Islet precursor cell (in vitro differentiated cells): ENCODE data around the gene AKT1.

Source experiments
- DNase-seq: peaks from one replicate; pipeline ENCODE4 v3.0.0-alpha.2; 2018

Gene AKT1

DNA sequence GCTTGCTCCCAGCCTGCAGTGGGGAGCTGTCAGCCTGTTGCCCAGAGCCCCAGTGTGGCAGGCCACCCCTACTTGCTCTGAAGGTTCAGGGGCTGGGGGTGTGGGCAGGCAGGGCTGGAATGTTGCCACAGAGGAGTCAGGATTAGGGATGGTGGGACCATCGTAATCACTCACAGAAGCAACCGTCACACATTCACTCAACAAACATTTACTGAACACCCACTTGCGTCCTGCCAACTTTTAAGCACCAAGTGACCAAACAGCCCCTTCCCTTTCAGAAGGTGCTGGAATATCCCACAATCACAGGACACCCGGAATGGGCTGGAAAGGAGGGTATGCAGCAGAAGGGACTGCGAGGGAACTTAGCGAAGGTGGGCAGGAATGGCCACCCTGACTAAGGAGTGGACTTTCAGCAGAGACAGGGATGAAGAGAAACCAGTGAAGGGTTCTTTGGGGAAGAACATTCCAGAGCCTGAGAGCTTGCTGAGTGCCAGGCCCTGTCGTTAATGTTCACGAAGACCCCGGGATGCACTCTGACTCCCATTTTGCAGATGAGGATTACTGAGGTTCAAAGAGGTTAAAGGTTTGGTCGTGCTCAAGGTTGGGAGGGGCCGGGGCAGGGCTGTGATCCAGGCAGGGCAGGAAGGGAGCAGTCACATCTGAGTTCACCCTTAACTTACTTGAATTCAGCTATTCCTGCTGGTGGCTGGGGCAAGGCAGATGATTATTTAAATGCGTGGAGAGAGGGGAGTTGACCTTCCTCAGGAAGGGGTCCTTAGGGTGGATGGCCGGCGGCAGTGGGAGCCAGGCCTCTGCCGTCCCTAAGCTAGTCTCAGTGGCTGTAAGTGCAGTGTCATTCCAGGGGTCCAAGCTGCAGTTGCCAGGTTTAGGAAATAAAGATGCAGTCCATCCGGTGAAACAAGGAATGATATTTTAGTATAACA, 3.0 kb upstream of the AKT1 start:
- no peak for DNase-seq

DNA sequence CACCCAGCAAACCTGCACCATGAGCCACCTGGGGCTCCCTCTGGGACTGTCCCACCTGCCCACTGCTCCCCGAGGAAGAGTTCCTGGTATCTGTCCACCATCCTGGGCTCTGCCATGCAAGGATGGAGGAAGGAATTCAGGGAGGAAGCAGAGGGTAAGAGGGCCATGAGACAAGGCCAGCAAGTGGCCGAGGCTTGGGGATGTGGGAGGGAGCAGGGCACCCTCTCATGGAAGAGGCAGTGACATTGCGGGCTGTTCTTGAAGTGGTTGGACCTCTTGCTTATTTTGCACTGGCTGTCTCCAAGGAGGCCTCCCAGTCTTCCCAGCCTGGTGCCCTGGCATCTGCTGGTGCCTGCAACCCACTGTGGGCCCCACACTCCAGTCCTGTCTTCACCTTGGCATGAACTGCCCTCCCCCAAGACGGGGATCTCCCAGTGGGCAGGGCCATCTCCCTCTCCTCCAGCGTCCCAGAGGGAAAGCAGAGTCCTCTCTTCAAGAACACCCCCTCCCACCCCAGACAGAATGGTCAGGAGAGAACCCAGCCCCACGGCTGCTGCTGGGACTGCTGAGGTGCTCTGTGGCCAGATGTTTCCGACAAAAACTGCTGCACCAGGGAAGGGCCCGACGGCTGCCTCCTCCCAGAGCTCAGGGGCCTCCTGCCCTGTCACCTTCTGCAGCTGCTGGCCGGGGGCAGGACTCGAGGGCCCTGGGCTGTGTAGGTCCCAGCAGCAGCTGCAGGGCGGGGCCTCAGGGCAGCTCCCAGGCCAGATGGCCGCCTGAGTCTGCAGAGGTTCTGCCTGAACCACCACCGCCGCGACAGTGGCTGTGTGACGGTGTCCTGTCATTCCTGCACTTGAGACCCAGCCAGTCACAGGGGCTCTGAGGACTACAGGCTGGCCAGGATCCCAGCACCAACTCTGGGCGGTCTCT, 1.8 kb upstream of the AKT1 start:
- DNase-seq: peak; percentile 80

DNA sequence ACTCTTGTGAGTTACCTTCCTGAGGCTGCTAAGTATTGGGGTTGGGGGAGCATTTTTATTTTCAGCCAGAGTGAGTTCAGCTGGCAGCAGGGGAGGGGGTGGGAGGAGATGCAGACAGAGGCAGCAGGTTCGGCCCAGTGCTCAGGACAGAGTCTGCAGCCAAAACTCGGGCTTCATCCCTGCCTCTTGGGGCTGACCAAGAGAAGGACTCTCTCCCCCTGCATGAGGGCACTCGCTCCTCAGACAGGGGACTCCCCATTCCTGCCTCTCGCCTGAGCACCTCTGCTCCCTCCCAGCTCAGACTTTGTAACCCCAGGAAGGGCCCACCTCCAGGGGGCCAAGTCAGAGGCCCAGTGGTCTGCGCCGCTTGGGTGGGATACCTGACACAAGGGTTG, 1.1 kb upstream of the AKT1 start:
- DNase-seq: no peak

DNA sequence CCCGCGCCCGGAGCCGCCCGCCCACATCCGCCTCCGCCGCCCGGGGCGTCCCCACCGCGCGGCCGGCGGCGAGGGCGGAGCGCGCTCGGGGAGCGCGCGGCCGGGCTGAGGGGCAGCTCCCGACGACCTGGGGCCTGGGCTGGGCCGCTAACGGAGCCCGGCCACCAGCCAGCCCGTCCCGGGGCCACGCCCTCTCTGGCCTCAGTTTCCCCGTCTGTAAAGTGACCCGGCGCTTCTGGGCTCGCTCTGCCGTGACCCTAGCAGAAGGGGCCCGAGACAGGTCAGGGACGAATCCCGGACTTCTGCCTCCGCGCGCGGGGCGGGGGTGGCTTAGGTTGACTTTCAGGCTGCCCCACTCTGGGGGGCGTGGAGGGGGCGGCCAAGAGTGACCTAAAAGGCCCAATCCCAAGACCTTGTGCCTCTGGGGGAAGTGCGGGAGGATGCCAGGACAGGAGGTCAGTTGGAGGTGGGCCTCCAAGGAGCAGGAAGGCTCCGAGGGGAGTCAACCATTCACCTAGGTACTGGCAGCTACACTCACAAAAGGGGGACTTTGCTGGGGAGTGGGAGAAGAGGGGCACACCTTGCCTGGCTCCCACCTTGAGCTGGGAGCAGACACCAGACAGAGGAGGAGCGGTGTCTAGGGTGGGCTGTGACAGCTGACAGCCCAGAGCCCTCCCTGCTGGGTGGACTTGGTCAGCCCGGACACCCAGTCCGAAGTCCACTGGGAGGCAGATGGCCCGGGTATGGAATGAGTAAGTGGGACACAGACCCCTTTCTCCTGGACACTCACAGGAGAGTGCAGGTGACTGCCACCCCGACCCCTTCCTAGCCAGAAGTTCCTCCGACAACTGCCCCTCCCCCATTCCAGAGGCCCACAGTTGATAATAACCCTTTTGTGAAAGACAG, 486 bp upstream of the AKT1 start:
- DNase-seq: peak; percentile 62

DNA sequence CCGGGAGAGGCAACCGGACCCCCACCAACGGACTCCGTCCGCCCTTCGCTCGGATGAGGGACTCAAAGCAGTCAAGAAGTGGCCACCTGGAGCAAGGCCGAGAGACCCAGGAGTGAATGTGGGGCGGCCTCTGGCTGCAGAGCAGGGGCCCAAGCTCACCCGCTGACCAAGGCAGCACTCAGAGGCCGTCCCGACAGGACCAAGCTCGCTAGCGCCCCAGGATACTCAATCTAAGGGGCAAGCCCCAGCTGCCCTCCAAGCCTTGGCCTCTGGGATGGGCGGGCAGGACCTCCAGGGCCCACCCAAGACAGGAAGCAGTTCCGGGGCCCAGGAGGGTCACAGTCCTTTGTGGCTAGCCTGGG, 936 bp downstream of the AKT1 start:
- DNase-seq: peak; percentile 68

DNA sequence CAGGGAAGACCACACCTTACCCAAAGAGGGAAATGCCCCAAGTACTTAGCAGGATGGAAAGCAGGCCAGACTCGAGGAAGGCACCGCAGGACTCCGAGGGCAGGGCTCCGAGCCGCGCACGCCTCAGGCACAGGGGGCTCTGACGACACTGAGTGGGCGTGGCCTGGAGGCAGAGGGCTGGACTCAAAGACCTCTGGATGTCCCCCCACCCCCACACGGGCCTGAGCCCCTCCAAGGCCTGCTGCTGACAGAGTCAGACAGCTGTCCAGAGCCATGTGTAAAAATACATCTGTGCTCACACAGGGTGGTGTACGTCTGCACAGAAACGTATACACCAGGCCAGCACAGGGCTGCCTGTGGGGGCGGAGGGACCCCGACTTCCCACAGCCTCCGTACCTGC, 1.4 kb downstream of the AKT1 start:
- DNase-seq: peak; percentile 82

DNA sequence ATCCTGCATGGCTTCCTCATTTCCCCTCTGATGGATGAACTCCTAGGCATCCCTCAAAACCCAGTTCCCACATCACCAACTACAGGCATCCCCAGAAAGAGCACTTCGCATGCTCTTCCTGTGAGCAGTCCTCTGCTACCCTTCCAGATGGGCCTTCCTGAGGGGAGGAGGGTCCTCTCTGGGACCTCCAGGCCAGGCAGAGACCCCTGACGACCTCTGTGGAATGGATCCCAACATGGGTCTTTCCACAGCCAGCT, 1.9 kb downstream of the AKT1 start:
- DNase-seq: no peak

DNA sequence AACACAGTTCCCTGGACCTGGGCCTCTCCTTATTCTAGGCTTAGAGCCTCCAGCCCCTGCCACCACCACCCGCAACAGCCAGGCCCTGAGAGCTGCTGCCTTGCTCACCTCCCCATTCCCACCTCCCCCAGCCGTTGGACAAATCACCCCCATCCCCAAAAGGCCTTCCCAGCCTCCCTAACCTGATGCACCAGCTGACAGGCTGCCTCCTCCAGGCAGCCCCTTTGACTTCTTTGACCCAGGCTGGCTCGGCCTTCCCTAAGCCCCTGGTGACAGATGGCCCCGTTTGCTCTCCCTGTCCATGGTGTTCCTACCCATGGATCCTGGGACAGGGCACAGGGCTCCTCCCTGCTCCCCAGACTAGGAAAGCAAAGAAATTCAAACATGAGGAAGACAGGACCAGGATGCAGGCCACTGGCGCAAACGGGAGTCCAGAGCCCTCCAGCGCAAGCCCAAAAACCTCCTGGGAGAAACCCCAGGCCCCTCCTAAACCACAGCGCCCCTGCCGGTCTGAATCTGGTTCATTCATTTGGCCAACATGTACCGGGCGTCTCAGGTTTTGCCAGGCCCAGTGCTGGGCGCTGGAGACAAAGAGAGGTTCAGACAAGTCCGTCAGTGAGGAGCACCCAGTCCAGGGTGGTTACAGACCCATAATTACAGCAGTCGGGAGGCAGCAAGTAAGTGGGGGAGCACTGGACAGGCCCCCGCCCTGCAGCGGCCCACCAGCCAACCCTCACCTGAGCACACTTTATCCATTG, 2.4 kb downstream of the AKT1 start:
- DNase-seq: no peak

DNA sequence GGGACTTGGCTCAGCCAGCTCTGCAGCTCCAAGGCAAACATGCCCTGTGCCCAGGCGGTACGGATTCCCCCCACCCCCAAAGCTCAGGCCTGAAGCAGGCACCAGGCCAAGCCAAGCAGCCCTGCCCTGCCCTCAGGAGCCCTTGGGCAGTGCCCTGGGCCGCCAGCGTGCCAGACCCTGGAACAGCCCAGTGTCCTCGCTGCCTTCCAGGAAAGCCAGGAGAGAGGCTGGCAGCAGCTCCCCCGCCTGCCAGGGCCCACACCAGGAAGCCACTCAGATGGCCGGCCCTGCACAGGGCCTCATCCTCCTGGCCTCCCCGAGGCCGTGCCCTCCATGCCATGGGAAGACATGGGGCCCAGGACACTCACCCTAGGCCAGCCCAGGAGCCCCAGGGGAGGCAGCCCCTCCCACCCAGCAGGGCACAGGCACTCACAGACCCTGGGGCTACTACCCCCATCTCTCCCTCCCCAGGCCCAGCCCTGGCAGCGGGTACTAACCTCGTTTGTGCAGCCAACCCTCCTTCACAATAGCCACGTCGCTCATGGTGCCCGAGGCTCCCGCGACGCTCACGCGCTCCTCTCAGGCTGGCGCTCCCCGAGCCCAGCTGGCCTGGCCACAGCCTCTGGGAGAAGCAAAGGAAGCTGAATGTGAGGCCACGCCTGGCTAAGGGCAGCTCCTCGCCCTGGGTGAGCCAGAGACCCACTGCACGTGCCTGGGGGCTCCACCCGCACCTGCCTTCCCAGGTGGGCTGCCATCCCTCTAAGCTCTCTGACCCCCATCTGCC, 3.3 kb downstream of the AKT1 start:
- DNase-seq: no peak

DNA sequence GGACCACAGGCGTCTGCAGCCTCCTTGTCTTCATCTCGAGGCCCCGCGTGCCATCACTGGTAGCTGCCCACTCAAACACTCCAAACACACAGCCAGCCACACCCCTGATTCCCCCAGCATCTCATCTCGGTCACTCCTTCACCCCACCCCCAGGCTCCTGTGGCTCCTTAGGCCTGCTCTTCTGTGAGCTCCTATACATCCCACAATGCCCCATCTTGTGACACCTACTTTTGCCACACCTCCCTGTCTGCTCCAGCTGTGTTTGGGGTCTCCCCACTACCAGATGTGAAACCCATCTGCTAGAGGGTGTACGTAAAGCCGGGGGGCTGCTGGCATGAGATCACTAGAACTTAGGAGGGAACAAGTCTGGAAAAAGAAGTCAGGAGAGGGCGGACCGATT, 4.1 kb downstream of the AKT1 start:
- DNase-seq: no peak

DNA sequence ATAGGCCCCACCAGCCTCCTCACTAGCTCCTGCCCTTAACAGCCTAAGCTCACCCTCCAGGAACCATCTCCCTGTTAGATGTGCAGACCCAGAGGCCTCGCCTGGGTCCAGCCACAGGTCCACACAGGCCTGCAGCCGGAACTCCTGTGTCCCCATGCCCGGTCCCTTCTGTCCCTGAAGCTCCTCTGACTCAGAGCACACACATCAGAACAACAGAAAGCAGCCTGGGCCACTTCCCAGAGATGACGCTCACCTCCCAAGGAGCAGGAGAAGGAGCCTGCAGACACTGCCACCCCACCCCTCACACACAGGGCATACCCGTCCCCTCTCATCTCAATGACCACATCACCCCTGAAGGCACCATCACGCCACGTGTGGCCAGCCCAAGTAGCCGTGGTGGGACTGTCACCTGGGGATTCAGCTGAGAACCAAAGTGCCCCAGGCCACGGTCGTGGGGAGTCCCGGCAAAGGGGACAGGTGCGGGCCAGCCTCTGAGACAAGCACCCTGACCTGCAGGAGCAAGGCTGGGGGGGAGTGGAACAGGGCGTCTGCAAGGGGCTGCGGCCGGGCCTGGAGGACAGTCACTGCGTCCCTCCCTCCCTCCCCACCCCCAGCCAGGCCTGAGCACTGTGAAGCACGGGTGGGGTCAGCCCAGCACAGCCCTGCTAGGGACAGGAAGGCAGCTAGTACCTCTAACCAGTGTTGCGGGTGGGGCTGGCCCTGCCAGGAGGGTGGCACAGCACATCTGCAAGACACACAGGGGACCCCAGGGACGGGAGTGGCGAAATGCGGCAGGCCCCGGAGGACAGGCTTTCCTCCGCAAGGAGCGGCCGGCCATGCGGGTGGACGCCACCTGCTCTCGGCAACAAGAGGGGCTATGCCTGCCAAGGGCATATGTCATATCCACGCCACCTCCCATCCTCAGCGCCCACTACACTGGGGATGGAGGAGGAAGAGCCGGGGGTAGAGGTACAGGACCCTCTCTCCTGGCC, 5.5 kb downstream of the AKT1 start:
- DNase-seq: no peak

DNA sequence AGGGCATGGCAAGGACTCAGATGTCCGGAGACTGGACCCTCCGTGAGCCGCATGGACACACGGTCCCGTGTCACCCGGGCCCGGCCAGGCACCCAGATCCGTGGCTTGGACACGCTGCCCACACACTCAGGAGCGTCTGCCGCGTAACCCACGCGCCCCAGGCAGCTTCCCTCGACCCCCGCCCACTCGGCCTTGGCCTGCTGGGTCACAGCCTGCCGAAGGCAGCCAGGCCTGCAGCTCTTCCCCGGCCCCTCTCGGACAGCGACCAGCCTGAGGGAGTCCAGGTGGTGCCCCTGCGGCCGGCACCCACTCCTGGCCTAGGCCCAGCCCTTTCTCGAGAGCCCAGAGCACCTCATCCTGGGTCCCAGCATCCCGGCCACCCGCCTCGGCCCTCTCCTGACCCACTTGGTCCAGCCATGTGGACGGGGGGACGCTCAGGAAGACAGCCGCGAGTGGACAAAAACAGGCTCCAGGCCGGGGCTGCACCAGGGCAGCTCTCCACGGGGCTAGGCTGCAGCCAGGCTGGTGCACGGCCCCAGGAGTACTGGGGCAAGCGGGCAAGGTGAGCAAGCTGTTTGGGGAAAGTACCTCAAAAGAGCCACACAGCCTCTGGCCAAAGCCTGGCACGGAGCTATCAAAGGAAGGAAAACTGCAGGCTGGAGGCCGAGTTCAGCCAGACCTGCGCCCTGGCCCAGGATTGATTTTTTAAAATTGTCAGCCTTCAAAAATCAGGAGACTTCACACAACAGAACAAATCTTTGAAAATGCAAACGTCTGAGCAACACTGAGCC, 6.5 kb downstream of the AKT1 start:
- no peak for DNase-seq

DNA sequence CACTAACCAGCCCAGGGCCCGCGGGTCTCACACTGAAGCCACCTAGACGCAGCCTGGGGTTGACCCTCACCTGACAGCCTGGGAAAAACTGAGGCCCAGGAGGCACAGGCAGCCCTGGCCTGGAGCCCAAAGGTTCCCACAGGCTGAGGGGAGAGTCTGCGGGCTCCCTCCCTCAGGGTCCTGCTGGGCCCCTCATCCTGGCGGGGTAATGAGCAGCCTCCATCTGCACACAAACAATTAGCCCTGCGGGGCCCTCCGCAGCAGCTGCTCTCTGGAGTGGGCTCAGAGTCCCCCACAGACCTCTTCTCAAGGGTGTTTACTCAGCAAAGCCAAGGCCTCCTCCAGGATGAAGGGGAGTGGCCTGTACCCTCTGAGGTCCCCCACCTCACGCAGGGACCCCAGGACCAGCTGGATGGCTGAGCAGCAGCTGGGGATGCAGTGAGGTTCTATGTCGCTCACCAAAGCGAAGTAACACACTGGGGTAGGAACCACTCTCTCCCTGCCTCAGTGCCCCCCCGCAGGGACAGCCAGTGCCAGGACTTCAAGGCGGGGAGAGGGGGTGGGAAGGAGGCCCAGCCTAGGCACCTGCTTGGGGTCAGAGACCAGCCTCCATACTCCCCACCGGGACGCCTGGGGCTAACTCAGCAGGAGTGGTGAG, 7.3 kb downstream of the AKT1 start:
- DNase-seq: no peak

DNA sequence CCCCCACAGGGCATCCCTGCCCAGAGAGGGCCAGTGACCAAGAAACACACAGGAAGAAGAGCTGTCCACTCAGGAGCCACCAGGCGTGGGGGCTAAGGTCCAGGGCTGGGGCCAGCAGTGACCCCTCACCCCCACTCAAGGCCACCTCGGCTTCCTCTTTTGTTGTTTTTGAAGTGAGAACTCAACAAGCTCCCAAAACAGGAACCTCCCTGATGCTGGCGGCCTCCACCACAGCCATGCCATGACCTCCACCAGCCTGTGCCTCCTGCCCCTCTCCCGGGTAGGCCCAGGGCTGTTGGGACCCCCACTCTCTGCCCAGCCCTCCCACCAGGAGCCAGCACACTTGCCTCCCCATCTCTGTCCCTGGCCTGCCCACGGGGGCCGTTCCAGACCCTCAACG, 7.8 kb downstream of the AKT1 start:
- DNase-seq: no peak

DNA sequence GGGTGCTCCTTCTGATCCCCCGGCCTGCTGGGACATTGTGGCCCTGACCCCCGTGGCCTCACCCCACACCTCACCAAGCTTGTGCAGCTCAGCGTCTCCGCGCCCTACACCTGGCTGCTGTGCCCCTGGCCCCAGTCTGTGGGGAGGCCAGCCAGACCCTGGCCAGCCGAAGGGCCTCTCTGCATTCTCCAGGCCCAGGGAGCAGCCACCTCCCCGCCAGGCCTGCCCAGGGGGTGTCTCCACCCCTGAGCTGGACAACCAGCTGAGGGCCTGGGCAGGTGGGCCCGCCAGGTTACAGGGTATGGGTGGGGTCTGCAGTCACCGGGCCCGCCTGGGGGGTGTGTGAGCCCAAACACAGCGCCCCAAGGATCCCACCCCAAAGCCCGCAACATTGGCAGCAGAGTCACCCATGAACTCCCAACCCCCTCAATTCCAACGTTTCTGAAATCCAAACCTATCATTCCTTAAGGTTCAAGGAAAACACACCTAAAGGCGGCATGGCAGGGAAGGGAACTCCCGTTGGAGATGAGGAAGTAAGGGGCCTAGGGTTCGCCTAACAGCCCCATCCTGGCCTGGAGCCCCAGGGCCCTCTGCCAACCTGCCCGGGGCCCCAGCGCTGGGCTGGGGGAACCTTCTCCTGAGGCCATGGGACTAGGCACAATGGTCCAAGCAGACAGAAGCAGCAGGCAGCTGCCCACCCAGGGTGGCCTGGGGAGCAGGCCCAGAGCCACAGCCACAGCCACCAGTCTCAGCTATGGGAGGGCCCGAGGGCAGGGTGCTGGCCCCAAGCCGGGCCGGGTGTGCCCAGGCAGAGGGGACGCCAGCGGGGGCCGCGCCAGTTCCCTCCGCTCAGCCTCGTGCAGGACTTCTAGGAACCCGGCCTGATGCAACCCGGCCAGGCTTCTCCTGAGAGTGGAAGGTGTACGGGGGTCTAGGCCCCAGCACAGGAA, 8.5 kb downstream of the AKT1 start:
- no peak for DNase-seq

DNA sequence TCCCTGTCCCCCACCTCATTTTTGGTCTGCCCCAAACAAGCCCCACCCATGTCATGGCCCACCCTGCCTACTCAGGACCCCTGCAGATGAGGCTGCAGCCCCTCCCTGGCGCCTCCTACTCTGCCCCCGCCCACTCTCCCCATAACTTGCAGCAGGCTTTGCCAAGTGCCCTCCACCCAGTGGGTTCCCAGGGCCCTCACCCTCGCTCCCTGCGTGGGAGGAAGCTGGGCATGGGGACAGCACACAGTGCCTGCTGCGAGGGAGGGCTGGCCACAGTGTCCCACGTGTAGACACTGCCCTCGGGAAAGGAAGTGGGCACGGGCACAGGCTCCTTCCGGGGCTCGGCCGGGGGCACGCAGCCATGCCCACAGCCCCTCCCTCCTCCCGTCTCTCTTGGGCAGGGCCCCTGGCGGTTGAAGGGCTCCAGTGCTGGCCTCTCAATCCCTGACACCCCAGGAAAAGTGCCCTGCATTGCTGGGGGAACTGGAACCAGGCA, 9.4 kb downstream of the AKT1 start:
- no peak for DNase-seq

DNA sequence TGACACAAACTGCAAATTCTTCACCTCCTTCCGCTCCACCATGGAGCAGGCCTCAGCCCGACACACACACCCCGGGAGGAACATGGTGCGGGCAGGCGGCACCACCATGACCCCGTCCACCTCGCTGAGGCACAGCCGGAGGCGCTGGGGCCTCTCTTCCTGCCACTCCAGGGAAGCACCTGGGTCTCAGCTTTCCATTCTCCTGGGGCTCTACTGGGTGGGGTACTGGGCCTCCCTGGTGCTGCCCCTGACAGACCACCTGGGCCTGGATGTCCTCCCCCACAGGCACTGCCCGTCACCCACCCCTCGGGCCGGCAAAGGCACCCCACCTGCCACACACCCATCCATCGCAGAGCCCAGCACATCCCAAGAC, 9.9 kb downstream of the AKT1 start:
- DNase-seq: no peak
